MM.1S (cell line): ENCODE measurements around the gene URI1.

Experiments used
- CTCF ChIP-seq: fragments of 300-600 bp; sonication (generic); IDR thresholded peaks from 2 replicates; pipeline ENCODE4 v1.5.1; 2016; ENCODE audit warnings: antibody characterized with exemption, low read length, mixed read lengths
- EZH2phosphoT487 ChIP-seq: fragments of 300-600 bp; sonication (generic); IDR thresholded peaks from 2 replicates; pipeline ENCODE4 v1.6.1; 2018; ENCODE audit warnings: antibody characterized with exemption, low read length

- TF ChIP-seq CTCF, result no peak
- TF ChIP-seq EZH2phosphoT487, result no peak
These were observed 119.4 kb downstream of the URI1 start for GRCh38 chr19:30061223-30062064.
